Pulmonary artery endothelial cell (primary cell): ENCODE results near the gene DLG2. TPM values are rescaled to one million over a fixed set of nuclear protein-coding genes. Genes with fewer than 3 reads are reported as not detected.

Experiments used
- DNase-seq: peaks from one replicate; pipeline ENCODE4 v3.0.0-alpha.2; 2011; ENCODE audit warnings: low read depth, low spot score
- total RNA-seq: library from RNA; depleted of rRNA; stranded (reverse); fragments of >200 nt; gene quantifications from 2 replicates; pipeline ENCODE4 v1.2.3, GENCODE V29; 2014

DLG2 gene
- total RNA-seq, 1 donor from 2014 or later = 0.66 TPM

DNA sequence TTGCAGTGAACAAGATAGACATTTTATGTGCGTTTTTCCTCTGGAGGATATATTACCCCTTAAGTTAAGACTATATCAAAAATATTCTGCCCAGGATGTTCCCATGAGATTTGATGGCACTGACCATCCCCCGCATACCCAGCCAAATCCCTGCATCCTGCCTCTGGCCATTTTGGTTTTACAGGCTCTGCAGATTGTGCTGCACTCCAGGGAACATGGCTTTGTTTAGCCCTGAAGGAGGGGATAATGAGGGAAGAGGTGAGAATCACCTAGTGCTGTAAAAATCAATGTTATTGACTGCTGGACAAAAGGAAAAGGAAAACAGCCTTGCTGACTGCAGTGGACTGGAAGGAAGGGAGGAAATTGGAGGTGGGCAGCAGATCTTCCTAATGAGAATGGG lies 717.4 kb downstream of the DLG2 start:
- DNase-seq = no peak

DNA sequence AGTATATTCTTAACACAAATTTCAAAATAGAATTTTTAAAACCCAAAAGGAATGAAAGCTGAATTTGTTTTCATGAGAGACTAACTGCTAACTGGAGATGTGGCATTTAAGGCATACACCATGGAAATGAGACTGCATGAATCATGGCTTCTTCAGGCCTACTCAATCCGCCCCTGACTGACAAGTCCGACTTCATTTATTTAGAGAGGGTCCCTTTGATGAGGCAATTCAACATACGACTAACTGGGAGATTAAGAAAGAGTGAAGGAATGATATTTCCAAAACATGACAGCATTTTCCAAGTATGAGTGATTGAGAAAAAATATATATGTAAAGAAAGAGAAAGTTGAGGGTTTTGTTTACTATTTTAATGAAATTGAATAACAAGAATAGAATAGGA lies 720.1 kb downstream of the DLG2 start:
- no peak for DNase-seq

DNA sequence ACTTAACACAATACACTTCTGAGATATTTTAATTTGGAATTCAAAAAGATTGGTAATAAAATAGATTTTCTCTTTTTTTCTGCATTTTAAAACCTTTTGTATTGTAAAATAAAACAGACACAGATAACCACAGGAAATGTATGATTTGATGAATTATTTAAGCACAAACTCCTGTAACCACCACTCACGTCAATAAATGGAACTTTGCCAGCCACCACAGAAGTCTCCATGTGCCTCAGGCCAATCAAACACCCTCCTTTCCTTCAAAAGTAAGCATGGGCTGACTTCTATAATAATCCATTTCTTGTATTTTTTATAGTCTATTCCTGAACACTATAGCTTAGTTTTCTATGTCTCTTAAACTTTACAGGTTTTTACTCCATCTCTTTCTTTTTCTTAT lies 721.7 kb downstream of the DLG2 start:
- no peak for DNase-seq

DNA sequence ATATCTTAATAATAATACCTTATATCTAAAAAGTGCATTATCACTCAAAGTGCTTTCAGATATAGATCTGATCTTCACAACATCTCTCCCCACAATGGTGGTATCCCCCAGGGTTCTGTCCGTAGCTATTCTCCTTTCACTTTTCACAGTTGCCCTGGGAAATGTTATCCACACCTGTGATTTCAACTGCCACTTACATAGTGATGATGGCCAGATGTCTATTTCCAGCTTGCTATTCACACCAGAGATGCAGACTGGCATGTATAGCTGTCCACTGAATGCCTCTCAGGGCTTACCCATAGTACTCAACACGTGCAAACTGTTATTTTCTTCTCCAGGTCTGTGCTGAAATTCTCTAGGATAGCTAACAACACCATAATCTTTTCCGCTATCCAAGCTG lies 724.7 kb downstream of the DLG2 start:
- DNase-seq = no peak

DNA sequence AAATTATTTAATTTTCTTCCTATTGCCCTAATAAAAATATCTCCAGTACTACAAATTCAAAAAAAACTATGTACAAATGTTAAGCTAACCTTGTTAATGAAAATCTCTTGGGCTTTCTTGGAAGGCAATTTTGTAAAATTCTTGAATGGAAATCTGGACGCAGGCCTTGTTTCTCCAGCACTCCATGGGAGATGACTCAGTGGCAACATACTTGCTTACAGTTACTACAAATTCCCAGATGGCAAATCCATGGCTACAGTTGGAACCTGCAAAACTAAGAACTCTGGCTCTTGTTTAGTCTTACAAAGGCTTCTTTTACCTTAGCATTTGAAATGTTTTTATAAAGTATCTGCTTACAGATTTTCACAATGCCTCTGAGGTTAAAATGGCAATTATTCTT lies 725.2 kb downstream of the DLG2 start:
- no peak for DNase-seq

DNA sequence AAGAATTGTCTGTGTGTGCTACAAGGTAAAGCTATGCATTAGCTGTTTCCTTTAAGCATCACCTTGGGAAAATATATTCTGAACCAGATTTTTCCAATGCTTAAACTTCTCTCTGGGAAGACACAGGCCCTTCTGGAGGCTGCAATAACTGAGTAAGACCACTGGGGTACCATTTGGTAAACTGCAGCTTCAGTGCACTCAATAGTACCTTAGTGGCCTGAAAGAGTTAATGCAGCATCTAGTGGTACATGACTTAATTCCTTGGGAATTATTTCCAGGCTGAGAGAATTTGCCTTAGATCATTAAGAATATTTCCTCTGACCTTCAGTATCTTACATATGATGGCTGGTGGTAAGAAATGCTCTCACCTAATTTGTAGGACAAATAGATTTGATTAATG lies 727.4 kb downstream of the DLG2 start:
- no peak for DNase-seq

DNA sequence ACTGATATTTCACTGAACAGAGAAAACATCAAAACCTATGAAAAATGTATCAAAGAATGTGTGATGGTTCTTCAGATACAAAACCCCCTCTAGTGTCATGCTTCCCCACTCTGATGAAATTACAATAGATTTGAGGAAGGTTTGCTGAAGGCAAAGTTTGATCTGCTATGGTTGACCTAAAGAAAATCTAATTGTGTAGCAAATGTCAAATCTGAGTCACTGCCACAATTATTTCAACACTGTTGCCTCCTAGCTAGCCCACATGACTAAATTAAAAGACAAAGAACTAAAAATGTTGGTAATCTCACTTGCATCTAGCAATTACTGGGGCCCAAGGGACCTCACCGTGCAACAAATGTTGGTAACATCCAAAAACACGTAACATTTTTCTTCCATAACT lies 728.0 kb downstream of the DLG2 start:
- no peak for DNase-seq

DNA sequence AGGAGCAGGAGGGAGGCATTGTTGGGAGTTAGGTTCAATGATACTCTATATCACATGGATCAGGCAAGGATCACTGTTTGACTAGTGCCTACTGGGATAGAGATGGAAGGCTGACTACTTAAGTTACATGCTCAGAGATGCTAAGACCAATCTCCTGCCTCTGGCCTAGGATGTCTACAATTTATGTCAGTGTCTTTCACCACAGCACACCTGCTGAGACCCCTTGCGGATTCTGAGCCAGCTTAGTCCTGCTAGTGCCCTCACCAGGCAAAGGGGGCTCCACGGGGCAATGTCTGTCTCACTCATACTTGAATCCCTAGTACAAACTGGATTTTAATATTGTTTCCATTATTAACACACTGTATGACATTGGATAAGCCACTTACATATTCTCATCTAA lies 732.5 kb downstream of the DLG2 start:
- no peak for DNase-seq

DNA sequence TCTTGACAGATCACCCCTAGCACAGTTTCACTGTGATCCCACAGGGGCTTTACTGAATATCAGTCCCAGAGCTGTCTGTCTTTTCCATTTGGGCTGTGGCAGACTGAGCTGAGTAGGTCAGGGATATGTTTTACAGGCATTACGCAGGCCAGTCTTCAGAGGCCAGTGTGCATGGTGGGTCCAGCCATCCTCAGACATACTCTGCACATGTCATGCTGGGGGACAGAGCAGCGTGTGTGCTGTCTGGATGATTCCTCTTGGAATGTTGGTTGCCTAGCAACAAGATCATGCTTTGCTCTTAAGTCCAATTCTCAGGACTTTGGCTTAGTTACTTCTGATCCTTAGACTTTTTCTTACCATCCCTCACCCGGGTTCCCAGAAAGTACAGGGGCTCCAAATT lies 736.5 kb downstream of the DLG2 start:
- DNase-seq = no peak

DNA sequence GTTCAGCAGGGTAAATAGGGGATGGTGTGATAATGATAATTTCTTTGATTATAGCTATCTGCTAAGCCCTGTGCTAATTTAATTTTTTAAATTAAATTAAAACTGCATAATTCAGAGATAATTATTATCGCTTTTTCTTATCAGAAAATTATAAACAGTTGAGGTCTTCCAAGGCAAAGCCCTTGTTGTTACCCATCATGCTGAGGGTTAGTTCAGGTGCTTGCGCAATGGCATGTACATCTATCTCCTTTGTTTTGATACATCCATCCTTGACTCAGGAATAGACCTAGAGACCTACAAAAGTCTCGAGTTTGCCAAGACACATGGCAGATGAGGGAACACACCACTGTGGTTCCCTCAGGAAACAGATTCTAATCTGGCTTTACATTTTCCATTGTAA lies 737.6 kb downstream of the DLG2 start:
- DNase-seq = no peak

DNA sequence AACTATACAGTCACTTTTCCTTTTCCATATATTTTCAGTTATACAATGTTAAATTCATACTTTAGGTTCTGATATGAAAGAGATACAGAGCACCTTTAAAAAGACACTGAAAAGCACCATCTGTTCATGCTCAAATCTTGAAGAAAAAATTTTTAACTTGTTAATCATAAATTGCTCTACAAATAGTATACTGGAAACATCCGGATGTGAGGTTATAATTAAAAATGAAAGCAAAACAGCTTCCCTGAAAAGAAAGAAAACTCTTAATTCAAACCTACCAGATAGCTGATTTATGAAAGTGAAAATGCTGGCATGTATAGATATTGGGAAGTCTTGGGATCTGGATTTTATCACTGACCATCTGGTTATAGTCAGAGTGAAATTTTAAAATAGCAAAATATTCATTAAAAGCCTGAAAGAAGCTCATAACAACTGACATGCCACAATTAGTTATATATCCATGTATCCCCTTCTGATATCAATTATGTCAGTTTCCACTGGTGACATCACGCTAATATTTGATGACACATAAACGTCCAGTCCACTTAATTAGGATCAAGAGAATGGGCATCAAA lies 740.0 kb downstream of the DLG2 start:
- DNase-seq = no peak

DNA sequence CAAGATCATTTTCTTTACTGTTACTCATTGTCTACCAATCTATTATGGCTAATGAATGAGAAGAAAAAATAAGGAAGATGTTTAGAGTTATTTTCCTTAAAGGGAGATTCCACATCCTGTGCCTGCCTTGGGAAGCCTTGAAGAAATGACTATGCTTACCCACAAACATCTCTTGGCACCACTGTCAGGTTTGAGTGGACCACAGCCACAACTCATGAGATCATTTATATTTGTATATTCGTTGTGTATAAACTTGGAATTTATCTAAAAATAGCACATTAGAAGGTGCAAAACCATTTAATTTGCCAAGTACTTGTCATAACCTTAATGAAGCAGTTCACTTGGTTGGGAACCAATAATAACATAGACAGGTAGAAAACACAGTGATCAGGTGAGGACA lies 740.8 kb downstream of the DLG2 start:
- DNase-seq = no peak

DNA sequence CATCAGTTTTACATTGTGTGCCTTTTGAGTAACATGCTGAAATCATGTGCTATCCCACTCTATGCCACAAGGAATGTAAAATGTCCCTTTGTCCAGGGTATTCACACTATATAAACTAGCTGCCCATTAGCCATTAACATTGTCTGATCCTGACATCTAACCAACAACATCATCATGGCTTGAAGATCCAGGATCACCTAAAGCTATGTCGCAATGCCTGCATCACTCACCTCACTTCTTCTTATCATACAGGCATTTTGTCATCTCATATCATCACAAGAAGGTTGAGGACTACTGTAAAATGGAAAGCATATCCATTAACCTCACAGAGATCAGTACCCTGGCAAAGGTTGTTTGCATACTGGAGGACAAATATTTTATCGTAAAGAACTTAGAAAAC lies 742.3 kb downstream of the DLG2 start:
- no peak for DNase-seq

DNA sequence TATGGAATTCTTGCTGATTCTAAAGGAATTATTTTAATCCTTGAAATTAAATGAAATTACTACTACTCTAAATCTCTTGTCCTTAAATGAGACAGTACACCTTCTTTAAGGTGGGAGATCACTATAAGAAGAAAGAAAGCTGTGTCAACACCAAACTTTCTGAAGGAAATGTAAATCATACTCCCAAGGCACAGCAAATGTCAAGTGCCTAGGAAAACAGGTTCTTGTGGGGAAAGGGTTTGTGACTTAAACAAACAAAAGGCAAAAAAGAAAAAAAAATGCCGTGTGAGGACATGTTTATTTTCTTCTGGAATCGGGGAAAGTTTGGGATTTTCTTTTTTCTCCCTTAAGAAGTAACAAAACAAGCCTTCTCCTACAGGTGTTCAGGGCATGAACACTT lies 745.1 kb downstream of the DLG2 start:
- no peak for DNase-seq

DNA sequence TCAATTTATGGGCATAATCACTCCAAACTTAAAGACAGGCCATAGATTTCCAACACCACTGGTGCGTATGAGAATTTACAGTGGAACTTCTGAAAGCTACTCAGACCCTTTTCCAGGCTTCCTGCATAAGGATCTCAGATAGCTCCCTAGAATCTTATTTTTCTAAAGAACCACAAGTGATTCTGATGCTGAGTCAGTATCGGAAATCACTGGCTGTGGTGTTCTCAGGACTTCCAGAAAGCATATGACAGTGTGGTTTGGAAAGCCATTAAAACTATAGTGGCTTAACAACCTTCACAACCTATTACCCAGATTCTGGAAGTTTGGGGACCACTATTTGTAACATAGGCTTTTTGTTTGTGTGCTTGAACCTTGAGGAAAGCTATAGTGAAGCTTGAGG lies 756.0 kb downstream of the DLG2 start:
- no peak for DNase-seq

DNA sequence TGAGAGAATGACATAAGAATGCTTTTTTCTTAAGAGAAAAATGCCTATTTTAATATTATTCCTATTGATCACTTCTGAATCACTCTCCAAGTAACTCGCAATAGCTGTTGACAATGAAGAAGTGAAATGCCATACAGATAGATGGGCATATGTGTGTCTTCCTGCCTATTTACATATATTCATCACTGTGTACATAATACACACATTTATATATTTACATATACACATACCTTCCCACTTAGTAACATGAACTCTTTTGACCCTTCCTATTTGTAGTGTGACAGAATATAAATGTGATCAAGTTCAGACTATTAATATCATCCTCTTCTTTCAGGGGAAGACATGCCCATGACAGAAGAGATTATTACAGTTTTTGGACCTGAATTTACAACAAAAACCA lies 756.7 kb downstream of the DLG2 start:
- DNase-seq = no peak

DNA sequence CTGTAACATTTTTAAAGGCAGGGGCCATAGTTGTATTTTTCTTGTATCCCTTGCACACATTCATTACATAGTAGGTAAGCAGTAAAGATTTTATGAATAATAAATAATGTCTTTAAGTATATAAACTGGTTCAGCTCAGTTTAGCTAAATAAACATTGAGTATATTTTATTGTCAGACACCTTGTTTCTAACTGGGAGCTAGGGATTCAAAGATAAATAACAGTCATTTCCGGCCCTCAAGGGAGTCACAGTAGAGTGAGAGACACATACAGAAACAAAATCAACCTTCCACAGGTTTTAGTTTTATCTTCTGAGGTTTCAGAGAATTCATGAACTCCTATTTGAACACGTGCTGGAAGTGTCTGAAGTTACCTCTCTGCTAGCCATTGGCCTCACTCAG lies 760.2 kb downstream of the DLG2 start:
- DNase-seq = no peak

DNA sequence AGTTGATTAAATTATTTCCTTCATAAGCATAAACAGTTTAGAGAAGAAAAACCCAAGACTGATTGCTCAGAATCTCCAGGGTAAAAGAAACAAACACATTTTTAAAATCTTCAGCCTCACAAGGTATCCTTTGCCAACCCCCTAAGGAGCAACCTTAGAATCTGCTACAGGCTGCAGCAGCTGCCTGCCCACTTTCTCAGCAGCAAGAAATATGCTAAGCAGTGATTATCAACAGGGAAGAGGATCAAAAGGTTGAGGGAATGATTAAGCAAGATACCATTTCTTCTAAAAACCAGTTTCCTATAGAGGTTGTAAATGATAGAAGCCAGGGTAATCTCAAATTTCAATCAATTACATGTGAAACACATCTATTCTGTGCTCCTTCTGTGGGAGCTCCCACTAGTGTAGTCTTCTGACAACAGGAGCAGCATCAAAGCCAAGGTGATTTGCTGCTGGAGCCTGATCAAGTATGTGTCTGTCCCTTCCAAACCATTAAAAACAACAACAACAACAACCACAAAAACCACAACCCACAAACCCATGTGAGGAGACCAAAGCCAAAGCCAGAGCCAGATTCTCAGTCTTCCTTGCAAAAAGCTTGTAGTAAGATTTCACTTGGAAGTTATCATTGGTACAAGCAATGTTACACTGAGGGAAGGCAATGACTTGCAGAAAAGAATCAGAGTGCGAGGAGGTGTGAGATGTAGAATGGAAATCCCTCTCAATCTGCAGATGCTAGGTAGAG lies 761.2 kb downstream of the DLG2 start:
- no peak for DNase-seq

DNA sequence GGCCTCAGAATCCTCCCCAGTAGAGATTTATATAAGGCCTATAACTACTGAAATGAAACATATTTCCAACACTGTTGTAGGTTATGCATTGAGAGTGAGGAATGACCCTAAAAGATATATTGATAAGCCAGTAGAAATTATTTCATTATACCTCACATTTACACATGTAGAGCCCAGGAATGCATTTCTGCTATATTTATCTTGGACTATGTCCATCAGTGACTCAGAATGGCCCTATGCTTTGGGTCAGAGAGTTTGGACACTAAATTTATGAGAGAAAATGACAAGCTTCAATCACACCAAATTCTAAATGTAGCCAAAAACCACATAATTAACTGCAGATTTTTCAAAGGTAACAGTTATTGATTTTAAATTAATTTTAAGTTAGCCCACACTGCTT lies 761.9 kb downstream of the DLG2 start:
- DNase-seq = no peak

DNA sequence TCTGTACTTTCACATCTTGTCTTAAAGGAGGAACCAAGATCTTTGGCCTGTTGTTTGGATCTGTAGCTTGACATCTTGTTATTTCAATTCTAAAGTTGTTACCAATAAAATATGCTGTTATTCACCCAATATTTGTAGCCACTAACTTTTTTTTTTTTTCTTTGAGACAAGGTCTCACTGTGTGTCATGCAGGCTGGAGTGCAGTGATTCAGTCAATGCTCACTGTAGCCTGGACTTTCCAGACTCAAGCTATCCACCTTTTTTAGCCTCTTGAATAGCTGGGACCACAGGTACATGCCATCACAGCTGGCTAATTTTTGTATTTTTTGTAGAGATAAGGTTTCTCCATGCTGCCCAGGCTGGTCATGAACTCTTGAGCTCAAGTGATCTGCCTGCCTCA lies 769.4 kb downstream of the DLG2 start:
- no peak for DNase-seq

DNA sequence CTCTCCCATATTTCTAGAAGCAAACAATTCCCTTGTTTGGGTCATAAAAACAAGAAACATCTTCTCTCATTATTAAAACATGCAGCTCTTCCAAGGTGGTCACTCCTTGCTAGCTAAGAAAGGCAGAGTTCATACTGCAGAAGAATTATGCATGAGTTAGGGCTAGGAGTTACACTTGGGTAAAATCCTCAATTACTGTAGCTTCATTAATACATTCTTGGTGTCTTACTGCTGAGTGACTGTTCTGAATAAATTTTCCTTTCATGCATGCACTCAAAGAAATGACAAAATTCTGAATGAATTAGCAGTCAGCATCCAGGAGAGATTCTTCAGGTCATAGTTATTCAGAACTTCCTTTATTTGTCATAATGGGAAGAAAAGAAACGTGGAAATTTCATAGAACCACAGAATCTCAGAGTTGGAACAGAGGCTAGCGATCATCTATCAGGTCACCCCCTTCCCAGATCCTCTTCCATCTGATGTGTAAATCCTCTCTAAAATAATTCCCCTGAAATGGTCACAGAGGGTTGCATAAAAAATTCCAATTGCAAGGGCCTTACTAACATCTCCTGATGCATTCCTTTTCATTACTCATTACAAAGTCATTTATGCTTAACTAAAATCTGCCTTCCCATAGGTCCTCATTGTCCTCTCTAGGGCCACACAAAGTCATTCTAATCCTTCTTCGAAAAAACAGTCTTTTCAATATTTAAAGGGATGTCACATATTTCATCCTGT lies 771.5 kb downstream of the DLG2 start:
- DNase-seq = no peak

DNA sequence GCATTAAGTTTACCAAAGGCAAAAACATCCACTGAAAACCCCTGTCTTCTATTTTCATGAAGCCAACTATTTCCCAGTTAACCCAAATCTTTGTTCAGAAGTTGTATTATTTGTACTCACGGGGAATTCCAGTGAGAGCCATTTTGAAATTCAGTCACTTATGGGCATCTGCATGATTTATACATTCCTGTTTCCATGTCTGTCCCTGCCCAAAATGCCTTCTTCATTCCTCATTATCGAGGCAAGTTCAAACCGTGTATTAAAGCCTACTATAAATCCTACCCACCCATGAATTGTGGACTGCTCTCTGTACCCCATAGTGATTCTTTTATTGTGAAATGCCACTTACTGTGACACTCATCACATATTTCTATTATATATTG lies 772.7 kb downstream of the DLG2 start:
- DNase-seq = no peak
